Measurements from ENCODE around the gene TRPT1. TPM values are rescaled to one million over a fixed set of nuclear protein-coding genes. Genes with fewer than 3 reads are reported as not detected.

The TRPT1 gene
- total RNA-seq, 2 donors from 2014 or later, result 45.6 to 60.4 TPM

GRCh38 chr11:64235437-64236161 is 9.6 kb upstream of the TRPT1 start:
- Histone ChIP-seq H3K9ac (ENCODE audit: extremely low read depth, low read length, poor library complexity, severe bottlenecking) (no peak overlapping the region), H3K4me1 (ENCODE audit: control insufficient read depth, insufficient read depth, low read length) (no peaks in the 10 kb centered on the region), H3K4me3 (ENCODE audit: low read length) (peak overlapping the region; percentile 81), H3K27me3 (ENCODE audit: control insufficient read depth, insufficient read depth, low read length, poor library complexity, severe bottlenecking) (no peaks in the 10 kb centered on the region), H3K27ac (ENCODE audit: low read depth, low read length) (no peak overlapping the region), H3K36me3 (ENCODE audit: control insufficient read depth, insufficient read depth, low read length) (peaks cover 9% of the 10 kb centered on the region), H3K9me3 (ENCODE audit: control insufficient read depth, low read length) (no peaks in the 10 kb centered on the region)
- no peak for DNase-seq
- Mint-ChIP-seq H3K27ac (no peak overlapping the region), H3K4me3 (peak overlapping the region; percentile 68), H3K27me3 (ENCODE audit: insufficient read depth) (peaks cover 6% of the 10 kb centered on the region), H3K36me3 (ENCODE audit: low read depth) (peaks cover 18% of the 10 kb centered on the region), H3K4me1 (peaks cover 12% of the 10 kb centered on the region), H3K9me3 (no peaks in the 10 kb centered on the region)
- TF ChIP-seq CTCF (conservative IDR thresholded peaks at IDR 0.05), result no peak
- 93% methylated on average over 6 to 12 of the region's 12 CpGs for WGBS, 2 experiments (ENCODE audit: insufficient coverage in 1 of 2, insufficient read length in 1 of 2)

GRCh38 chr11:64234647-64235379 is 8.8 kb upstream of the TRPT1 start:
- H3K4me1 ChIP-seq (ENCODE audit: control insufficient read depth, insufficient read depth, low read length), result no peaks in the 10 kb centered on the region
- 2 to 8% methylated on average over 23 to 80 of the region's 80 CpGs for whole genome bisulfite sequencing, 2 experiments (ENCODE audit: insufficient coverage in 1 of 2, insufficient read length in 1 of 2)

More at GRCh38 chr11:64234647-64235379, 8.8 kb upstream of the TRPT1 start:
- H3K9ac ChIP-seq (ENCODE audit: extremely low read depth, low read length, poor library complexity, severe bottlenecking), result no peak overlapping the region
- no peak overlapping the region for H3K27ac ChIP-seq (ENCODE audit: low read depth, low read length)
- no peak for TF ChIP-seq CTCF (conservative IDR thresholded peaks at IDR 0.05)
- peak overlapping the region; percentile 81 for H3K4me3 ChIP-seq (ENCODE audit: low read length)
- H3K27me3 ChIP-seq (ENCODE audit: control insufficient read depth, insufficient read depth, low read length, poor library complexity, severe bottlenecking), result no peaks in the 10 kb centered on the region
- Mint-ChIP-seq H3K9me3 (no peaks in the 10 kb centered on the region), H3K27ac (no peak overlapping the region), H3K4me3 (peak overlapping the region; percentile 68), H3K36me3 (ENCODE audit: low read depth) (peaks cover 18% of the 10 kb centered on the region), H3K4me1 (peaks cover 8% of the 10 kb centered on the region), H3K27me3 (ENCODE audit: insufficient read depth) (peaks cover 6% of the 10 kb centered on the region)
- DNase-seq, result peak; percentile 76
- peaks cover 9% of the 10 kb centered on the region for H3K36me3 ChIP-seq (ENCODE audit: control insufficient read depth, insufficient read depth, low read length)
- no peaks in the 10 kb centered on the region for H3K9me3 ChIP-seq (ENCODE audit: control insufficient read depth, low read length)
